ENCODE measurements around the gene UBAC2. TPM values are rescaled to one million over a fixed set of nuclear protein-coding genes. Genes with fewer than 3 reads are reported as not detected.

Gene UBAC2
- total RNA-seq, 1 experiment from 2014 or later: 80.3 TPM

- no peaks in the 10 kb centered on the region for H3K9me2 ChIP-seq (ENCODE audit: insufficient read depth)
- no peak overlapping the region for H3K27ac ChIP-seq
- peaks cover 28% of the 10 kb centered on the region for H4K20me1 ChIP-seq (ENCODE audit: insufficient read depth)
- no peaks in the 10 kb centered on the region for H3K9me3 ChIP-seq (ENCODE audit: insufficient read depth, low read depth)
- no peak overlapping the region for H3K4me3 ChIP-seq
- no peaks in the 10 kb centered on the region for H3K27me3 ChIP-seq (ENCODE audit: insufficient read depth, low read depth)
- H3K36me3 ChIP-seq (ENCODE audit: low read depth): peaks cover 5% of the 10 kb centered on the region; the same call in 1 of the 2 replicates
- peak in 1 of 2 experiments; percentile 72 for DNase-seq
- CTCF ChIA-PET: no interaction called here
- no peaks in the 10 kb centered on the region for H3K4me1 ChIP-seq (replicated peaks; ENCODE audit: insufficient read depth)
- intact Hi-C loops (cut with micrococcal nuclease; ENCODE audit: unreplicated experiment): no loop called here
- H3F3A ChIP-seq (ENCODE audit: insufficient read depth, low read depth): peaks cover 11% of the 10 kb centered on the region; the same call in 1 of the 2 replicates
- TF ChIP-seq, protein P1, sequence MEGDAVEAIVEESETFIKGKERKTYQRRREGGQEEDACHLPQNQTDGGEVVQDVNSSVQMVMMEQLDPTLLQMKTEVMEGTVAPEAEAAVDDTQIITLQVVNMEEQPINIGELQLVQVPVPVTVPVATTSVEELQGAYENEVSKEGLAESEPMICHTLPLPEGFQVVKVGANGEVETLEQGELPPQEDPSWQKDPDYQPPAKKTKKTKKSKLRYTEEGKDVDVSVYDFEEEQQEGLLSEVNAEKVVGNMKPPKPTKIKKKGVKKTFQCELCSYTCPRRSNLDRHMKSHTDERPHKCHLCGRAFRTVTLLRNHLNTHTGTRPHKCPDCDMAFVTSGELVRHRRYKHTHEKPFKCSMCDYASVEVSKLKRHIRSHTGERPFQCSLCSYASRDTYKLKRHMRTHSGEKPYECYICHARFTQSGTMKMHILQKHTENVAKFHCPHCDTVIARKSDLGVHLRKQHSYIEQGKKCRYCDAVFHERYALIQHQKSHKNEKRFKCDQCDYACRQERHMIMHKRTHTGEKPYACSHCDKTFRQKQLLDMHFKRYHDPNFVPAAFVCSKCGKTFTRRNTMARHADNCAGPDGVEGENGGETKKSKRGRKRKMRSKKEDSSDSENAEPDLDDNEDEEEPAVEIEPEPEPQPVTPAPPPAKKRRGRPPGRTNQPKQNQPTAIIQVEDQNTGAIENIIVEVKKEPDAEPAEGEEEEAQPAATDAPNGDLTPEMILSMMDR (conservative IDR thresholded peaks at IDR 0.05): no peak
- TF ChIP-seq EZH2 (IDR thresholded peaks at IDR 0.05; ENCODE audit: low read depth): no peak
- no peak overlapping the region for H2AFZ ChIP-seq
- peaks cover 27% of the 10 kb centered on the region; the same call in 1 of the 2 replicates for H3K79me2 ChIP-seq (ENCODE audit: low read depth)
- POLR2A ChIA-PET (ENCODE audit: unreplicated experiment): no interaction called here
- no peak overlapping the region for H3K4me2 ChIP-seq
- BruUV-seq (replicated peaks): no TSS peak
Measured at GRCh38 chr13:99280166-99280565, 79.5 kb downstream of the UBAC2 start.

DNA sequence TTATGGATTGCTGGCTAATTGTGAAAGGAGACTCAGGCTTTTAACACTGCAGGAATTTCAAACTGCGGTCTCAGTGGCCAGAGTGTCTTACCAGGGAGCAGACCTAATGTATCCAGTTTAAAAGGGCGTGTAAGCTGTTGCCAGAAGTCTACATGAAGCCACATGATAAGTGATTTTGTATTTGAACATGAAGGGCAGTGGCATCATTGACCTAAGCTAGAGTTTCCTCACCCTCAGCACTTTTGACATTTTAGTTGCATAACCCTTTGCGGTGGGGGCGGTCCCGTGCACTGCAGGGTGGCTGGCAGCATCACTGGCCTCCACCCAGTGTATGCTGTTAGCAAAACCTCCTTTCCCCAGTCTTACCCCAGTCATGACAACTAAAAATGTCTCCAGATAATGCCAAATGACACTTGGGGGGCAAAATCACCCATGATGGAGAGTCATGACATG, 81.2 kb downstream of the UBAC2 start:
- Histone ChIP-seq H3K36me3 (ENCODE audit: low read depth) (peaks cover 5% of the 10 kb centered on the region; the same call in 1 of the 2 replicates), H3K4me1 (replicated peaks; ENCODE audit: insufficient read depth) (no peaks in the 10 kb centered on the region), H3K79me2 (ENCODE audit: low read depth) (peaks cover 25% of the 10 kb centered on the region; the same call in 1 of the 2 replicates), H3K4me3 (no peak overlapping the region), H3K9me3 (ENCODE audit: insufficient read depth, low read depth) (no peaks in the 10 kb centered on the region), H3K4me2 (no peak overlapping the region), H4K20me1 (ENCODE audit: insufficient read depth) (peaks cover 25% of the 10 kb centered on the region), H3F3A (ENCODE audit: insufficient read depth, low read depth) (peaks cover 5% of the 10 kb centered on the region; the same call in 1 of the 2 replicates), H2AFZ (no peak overlapping the region), H3K27me3 (ENCODE audit: insufficient read depth, low read depth) (no peaks in the 10 kb centered on the region), H3K27ac (no peak overlapping the region), H3K9me2 (ENCODE audit: insufficient read depth) (no peaks in the 10 kb centered on the region)
- DNase-seq: no peak
- POLR2A ChIA-PET (ENCODE audit: unreplicated experiment): no interaction called here
- intact Hi-C loops (cut with micrococcal nuclease; ENCODE audit: unreplicated experiment): no loop called here
- BruUV-seq (replicated peaks): no TSS peak
- TF ChIP-seq, protein P1 (conservative IDR thresholded peaks at IDR 0.05): no peak
- CTCF ChIA-PET: no interaction called here

DNA sequence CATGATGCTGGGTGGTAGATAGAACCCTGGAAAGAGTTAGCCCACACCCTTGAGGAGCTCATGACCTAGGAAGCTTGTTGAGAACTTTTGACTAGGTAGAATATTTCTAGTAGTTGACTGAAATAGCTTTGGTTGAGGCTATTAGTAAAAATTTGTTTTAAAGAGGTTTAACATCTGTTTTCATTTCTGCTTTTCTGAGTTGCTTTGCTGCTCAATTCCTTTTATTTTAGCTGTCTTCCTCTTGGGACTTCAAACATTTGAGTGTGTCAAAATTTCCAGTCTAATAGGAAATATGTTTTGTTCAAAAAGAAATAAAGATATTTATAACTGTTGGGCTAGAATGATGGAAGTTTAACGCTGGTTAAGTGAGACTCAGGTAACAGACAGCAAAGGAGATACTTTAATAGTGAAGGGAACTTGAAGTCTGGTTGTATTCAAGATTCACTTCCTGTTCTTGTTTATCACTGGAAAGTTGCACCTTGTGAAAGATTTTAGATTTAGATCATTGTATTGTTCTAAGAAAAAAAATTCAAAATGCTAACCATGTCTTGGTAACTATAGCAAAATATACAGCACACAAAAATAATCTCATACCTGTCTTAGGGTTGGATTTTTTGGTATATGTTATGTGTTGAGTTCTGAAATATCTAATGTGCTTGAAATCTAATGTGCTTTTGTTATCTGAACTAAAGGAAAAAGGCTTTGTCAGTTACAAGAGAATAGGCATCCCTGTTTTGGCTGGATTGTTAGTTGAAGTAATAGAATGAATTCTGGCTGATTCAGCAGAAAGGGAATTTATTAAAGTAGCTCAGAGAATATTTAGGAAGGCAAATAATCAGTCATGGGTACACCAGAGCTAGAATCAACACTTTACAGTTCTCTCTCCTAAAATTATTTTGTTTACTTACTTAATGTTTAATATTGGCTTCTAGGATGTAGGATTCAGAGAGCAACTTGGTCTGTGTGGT, 81.9 kb downstream of the UBAC2 start:
- no peak for DNase-seq
- ChIA-PET POLR2A (ENCODE audit: unreplicated experiment) (no interaction called here), CTCF (no interaction called here)
- no TSS peak for BruUV-seq (replicated peaks)
- Histone ChIP-seq H3K9me3 (ENCODE audit: insufficient read depth, low read depth) (no peaks in the 10 kb centered on the region), H4K20me1 (ENCODE audit: insufficient read depth) (peaks cover 25% of the 10 kb centered on the region), H2AFZ (no peak overlapping the region), H3F3A (ENCODE audit: insufficient read depth, low read depth) (peaks cover 5% of the 10 kb centered on the region; the same call in 1 of the 2 replicates), H3K27ac (no peak overlapping the region), H3K4me2 (no peak overlapping the region), H3K79me2 (ENCODE audit: low read depth) (peaks cover 29% of the 10 kb centered on the region; the same call in 1 of the 2 replicates), H3K36me3 (ENCODE audit: low read depth) (peaks cover 5% of the 10 kb centered on the region; the same call in 1 of the 2 replicates), H3K9me2 (ENCODE audit: insufficient read depth) (no peaks in the 10 kb centered on the region), H3K4me3 (no peak overlapping the region), H3K27me3 (ENCODE audit: insufficient read depth, low read depth) (no peaks in the 10 kb centered on the region), H3K4me1 (replicated peaks; ENCODE audit: insufficient read depth) (no peaks in the 10 kb centered on the region)
- intact Hi-C loops (cut with micrococcal nuclease; ENCODE audit: unreplicated experiment): no loop called here
- no peak for TF ChIP-seq EZH2 (IDR thresholded peaks at IDR 0.05; ENCODE audit: low read depth)
- TF ChIP-seq, protein P1 (conservative IDR thresholded peaks at IDR 0.05): no peak

All from PC-9 (cell line).